ENCODE measurements around the gene PHACTR3. TPM values are rescaled to one million over a fixed set of nuclear protein-coding genes. Genes with fewer than 3 reads are reported as not detected.

Gene PHACTR3
- total RNA-seq, 4 donors from 2014 or later = 2.4 to 12.8 (median 9.7) TPM

DNA sequence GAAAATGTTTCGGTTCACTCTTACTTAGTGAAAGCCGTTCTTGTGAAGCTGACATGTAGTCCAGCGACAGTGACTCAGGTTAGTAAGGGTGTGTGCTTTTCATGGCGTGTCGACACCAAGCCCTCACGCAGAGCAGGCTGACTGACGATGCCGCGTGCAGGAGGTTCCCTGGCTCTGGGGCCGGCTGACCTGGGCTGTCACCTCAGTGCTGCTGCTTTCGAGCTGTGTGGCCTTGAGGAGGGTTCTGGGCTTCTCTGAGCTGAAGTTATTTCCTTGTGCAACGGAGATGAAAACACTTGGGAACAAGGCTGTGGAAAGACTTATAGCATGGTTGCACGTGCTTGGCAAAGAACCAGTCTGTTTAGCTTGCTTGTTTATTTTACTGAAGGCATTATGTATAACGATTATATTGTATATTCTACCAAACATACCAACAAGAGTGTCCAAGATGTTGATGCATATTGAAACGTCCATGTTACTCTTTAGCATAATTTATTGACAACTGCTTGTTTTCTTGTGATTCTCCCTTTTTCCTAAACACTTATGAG lies 59.2 kb downstream of the PHACTR3 start:
- Histone ChIP-seq H3K9me3 (no peaks in the 10 kb centered on the region), H3K27ac (no peak overlapping the region), H3K27me3 (peaks cover 40% of the 10 kb centered on the region), H3K36me3 (no peaks in the 10 kb centered on the region), H3K4me1 (no peaks in the 10 kb centered on the region), H3K4me3 (no peak overlapping the region)
- TF ChIP-seq, protein P1, sequence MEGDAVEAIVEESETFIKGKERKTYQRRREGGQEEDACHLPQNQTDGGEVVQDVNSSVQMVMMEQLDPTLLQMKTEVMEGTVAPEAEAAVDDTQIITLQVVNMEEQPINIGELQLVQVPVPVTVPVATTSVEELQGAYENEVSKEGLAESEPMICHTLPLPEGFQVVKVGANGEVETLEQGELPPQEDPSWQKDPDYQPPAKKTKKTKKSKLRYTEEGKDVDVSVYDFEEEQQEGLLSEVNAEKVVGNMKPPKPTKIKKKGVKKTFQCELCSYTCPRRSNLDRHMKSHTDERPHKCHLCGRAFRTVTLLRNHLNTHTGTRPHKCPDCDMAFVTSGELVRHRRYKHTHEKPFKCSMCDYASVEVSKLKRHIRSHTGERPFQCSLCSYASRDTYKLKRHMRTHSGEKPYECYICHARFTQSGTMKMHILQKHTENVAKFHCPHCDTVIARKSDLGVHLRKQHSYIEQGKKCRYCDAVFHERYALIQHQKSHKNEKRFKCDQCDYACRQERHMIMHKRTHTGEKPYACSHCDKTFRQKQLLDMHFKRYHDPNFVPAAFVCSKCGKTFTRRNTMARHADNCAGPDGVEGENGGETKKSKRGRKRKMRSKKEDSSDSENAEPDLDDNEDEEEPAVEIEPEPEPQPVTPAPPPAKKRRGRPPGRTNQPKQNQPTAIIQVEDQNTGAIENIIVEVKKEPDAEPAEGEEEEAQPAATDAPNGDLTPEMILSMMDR (IDR thresholded peaks at IDR 0.05) = no peak
- TF ChIP-seq EP300 (IDR thresholded peaks at IDR 0.05) (no peak), POLR2AphosphoS5 (IDR thresholded peaks at IDR 0.05) (no peak), POLR2A (IDR thresholded peaks at IDR 0.05) (no peak)
- 80% methylated on average over 14 of the region's 15 CpGs for WGBS
- no peak for DNase-seq (ENCODE audit: low spot score in 2 of 2)

DNA sequence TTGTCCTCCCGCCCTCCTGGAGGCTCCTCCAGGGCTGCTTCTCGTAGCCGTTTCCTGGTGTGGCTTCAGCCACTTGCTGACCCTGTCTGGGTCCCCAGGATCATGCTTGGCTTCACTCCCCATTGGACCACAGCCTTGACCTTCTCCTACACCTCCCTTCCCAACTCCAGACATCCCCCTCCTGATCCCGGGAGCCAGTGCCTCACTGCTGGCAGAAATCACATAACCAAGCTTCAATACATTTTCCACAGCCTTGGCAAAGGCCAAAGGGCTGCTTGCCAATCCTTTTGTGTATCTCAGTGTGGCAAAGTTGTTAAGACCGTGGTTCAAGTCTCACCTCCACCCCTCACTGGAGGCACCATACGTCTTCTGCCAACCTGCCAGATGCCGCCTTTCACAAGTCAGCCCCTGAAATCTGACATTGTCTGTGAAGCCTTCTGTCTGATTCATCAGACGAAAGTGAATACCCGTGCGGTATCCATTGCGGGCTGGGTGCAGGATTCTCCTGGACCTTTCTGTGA lies 60.1 kb downstream of the PHACTR3 start:
- TF ChIP-seq, protein P1 (IDR thresholded peaks at IDR 0.05) = no peak
- TF ChIP-seq EP300 (IDR thresholded peaks at IDR 0.05) (no peak), POLR2AphosphoS5 (IDR thresholded peaks at IDR 0.05) (no peak), POLR2A (IDR thresholded peaks at IDR 0.05) (no peak)
- H3K36me3 ChIP-seq = no peaks in the 10 kb centered on the region
- no peak for DNase-seq (ENCODE audit: low spot score in 2 of 2)

DNA sequence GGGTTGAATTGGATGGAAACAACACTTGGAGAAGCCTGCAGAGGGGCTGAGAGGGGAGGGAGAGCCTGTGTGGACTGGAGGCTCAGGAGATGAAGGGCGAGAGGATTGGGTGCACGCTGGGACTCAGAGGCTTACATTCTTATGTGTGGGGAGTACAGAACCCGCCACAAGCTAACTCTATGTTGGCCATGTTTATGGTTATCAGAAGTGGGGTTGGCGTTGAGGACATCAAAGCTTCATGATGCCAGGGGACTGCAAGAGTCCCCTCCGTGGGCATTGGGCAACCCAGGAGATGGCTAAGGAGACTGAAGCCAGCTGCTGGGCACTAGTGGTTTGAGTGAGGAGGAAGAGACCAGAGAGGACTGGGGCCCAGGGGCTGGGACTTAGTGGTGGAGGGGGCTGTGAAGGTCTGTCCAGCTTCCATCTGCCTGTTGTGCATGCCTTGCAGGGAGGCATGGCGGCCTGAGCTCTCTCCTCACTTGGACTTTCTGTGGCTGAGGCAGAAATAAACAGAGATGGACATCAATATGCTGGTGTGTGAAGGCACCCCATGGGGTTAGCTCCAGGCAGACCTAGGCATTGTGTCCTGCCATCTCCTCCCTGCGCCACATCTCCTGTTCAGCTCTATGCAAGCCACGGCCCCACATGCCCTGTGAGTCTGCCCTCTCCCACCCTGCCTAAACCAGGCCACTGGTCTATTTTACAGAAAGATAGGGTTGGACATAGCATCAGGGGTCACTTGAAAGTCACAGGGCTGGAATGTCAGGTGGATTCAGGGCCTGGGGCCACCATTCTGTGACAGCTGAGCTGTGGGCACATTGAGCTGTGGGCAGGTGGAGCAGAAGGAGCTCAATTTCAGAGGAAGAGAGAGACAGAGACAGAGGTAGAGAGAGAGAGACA lies 61.6 kb downstream of the PHACTR3 start:
- WGBS = 85% methylated on average over 8 of the region's 8 CpGs
- Histone ChIP-seq H3K4me1 (no peaks in the 10 kb centered on the region), H3K36me3 (no peaks in the 10 kb centered on the region), H3K27me3 (peaks cover 39% of the 10 kb centered on the region), H3K9me3 (no peaks in the 10 kb centered on the region), H3K4me3 (no peak overlapping the region), H3K27ac (no peak overlapping the region)
- TF ChIP-seq POLR2AphosphoS5 (IDR thresholded peaks at IDR 0.05) (no peak), POLR2A (IDR thresholded peaks at IDR 0.05) (no peak), EP300 (IDR thresholded peaks at IDR 0.05) (no peak)
- TF ChIP-seq, protein P1 (IDR thresholded peaks at IDR 0.05) = no peak
- DNase-seq (ENCODE audit: low spot score in 2 of 2) = no peak

More for the DNA sequence above, 60.1 kb downstream of the PHACTR3 start:
- peaks cover 40% of the 10 kb centered on the region for H3K27me3 ChIP-seq
- WGBS = 84% methylated on average over 11 of the region's 11 CpGs
- no peak overlapping the region for H3K27ac ChIP-seq
- no peaks in the 10 kb centered on the region for H3K9me3 ChIP-seq
- H3K4me3 ChIP-seq = no peak overlapping the region
- no peaks in the 10 kb centered on the region for H3K4me1 ChIP-seq

DNA sequence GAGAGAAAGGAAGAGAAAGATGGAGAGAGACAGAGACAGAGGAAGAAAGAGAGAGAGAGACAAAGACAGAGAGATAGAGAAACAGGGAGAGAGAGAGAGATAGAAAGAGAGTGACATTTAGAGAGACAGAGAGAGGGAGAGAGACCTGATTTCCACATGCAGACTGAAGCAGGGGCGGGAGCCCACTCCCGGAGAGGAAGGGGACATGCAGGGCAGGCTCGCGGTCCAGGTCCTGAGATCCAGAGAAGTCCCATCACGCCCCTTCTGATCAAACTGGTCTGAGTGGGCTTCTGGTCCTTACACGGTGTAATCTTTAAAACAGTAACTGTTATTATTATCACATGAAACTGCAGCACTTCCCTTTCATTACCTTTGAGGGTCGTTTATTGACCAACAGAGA lies 62.2 kb downstream of the PHACTR3 start:
- 72% methylated on average over 7 of the region's 7 CpGs for WGBS

More for the DNA sequence above, 62.2 kb downstream of the PHACTR3 start:
- Histone ChIP-seq H3K36me3 (no peaks in the 10 kb centered on the region), H3K9me3 (no peaks in the 10 kb centered on the region), H3K27me3 (peaks cover 32% of the 10 kb centered on the region), H3K4me1 (no peaks in the 10 kb centered on the region), H3K4me3 (no peak overlapping the region), H3K27ac (no peak overlapping the region)
- TF ChIP-seq, protein P1 (IDR thresholded peaks at IDR 0.05) = no peak
- no peak for TF ChIP-seq POLR2AphosphoS5 (IDR thresholded peaks at IDR 0.05)
- no peak for TF ChIP-seq EP300 (IDR thresholded peaks at IDR 0.05)
- TF ChIP-seq POLR2A (IDR thresholded peaks at IDR 0.05) = no peak
- DNase-seq (ENCODE audit: low spot score in 2 of 2) = no peak

Data from suprapubic skin (tissue), 4 donors.